ENCODE data around the gene STK32A.

Gene STK32A

DNA sequence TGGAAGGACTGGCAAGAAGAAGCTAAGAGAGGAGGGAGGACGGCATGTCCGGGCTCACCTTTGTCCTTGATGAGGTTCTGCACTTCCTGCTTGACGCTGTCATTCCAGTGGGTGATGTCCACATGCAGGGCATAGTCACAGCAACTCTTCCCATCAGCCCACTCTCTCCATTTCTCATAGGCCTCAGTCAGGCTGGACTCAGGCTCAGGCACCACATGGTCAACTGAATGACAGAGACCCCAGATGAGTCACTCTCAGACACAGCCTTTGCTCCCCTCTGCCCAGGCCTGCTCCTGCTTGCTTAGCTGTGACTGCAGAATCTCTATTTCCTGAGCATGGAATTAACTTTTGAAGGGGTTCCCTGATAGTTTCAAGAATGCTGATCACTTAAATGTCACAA is 180.8 kb downstream of the STK32A start:
- Histone ChIP-seq H3F3A (ENCODE audit: control insufficient read depth, insufficient read depth) (no peaks in the 10 kb centered on the region), H3K4me1 (ENCODE audit: control insufficient read depth, low read length) (no peaks in the 10 kb centered on the region), H4K20me1 (ENCODE audit: control insufficient read depth, insufficient read depth, low read depth, low read length) (no peaks in the 10 kb centered on the region), H3K4me2 (ENCODE audit: low read length) (no peak overlapping the region), H3K79me2 (ENCODE audit: control insufficient read depth, low read length) (no peaks in the 10 kb centered on the region), H3K4me3 (ENCODE audit: low read length) (no peak overlapping the region), H3K27ac (ENCODE audit: low read depth, low read length) (no peak overlapping the region), H3K9me2 (replicated peaks; ENCODE audit: control insufficient read depth, low read length) (no peaks in the 10 kb centered on the region), H3K9me3 (ENCODE audit: control insufficient read depth, insufficient read depth, low read length) (no peaks in the 10 kb centered on the region), H3K27me3 (ENCODE audit: control insufficient read depth, low read length) (no peaks in the 10 kb centered on the region), H3K36me3 (ENCODE audit: control insufficient read depth, low read length) (no peaks in the 10 kb centered on the region)
- TF ChIP-seq EZH2phosphoT487 (IDR thresholded peaks at IDR 0.05; ENCODE audit: borderline replicate concordance, low read length), result no peak
- TF ChIP-seq, protein P1, sequence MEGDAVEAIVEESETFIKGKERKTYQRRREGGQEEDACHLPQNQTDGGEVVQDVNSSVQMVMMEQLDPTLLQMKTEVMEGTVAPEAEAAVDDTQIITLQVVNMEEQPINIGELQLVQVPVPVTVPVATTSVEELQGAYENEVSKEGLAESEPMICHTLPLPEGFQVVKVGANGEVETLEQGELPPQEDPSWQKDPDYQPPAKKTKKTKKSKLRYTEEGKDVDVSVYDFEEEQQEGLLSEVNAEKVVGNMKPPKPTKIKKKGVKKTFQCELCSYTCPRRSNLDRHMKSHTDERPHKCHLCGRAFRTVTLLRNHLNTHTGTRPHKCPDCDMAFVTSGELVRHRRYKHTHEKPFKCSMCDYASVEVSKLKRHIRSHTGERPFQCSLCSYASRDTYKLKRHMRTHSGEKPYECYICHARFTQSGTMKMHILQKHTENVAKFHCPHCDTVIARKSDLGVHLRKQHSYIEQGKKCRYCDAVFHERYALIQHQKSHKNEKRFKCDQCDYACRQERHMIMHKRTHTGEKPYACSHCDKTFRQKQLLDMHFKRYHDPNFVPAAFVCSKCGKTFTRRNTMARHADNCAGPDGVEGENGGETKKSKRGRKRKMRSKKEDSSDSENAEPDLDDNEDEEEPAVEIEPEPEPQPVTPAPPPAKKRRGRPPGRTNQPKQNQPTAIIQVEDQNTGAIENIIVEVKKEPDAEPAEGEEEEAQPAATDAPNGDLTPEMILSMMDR (IDR thresholded peaks at IDR 0.05; ENCODE audit: low read depth, low read length, poor library complexity, severe bottlenecking), result no peak

DNA sequence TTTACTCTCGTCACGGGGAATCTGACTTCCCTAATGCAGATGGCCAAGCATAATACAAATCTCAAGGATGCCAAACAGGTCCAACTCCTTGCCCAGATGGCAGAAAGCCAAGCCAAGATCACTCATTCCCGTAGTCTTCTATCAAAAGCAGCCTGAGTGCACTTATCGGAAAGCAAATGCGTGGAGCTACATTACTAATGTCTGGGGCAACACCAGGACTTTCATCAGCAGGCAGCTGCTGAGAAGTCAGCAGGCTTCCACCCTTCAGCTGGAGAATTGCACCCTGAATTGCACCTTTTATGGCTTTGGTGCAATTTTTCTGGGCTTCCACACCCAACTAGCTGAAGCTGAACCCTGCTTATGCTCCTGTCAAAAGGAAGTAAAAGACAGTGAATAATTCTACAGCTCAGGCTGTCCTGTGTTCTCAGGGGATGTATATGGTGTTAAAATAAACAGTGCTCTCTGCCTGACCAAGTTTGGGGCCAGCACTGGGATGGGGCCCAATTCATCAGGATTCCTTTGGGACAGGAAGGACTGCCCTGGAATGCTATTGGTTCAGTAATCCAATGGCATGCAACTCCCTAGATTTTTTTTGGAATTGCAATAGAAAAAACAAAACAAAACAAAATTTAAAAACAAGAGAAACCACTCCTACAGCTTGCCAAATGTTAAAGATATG is 182.4 kb downstream of the STK32A start:
- no peaks in the 10 kb centered on the region for H4K20me1 ChIP-seq (ENCODE audit: control insufficient read depth, insufficient read depth, low read depth, low read length)
- no peak for TF ChIP-seq EZH2phosphoT487 (IDR thresholded peaks at IDR 0.05; ENCODE audit: borderline replicate concordance, low read length)
- TF ChIP-seq, protein P1 (IDR thresholded peaks at IDR 0.05; ENCODE audit: low read depth, low read length, poor library complexity, severe bottlenecking), result no peak
- no peaks in the 10 kb centered on the region for H3K4me1 ChIP-seq (ENCODE audit: control insufficient read depth, low read length)
- H3K27ac ChIP-seq (ENCODE audit: low read depth, low read length), result no peak overlapping the region
- H3K9me3 ChIP-seq (ENCODE audit: control insufficient read depth, insufficient read depth, low read length), result no peaks in the 10 kb centered on the region
- no peaks in the 10 kb centered on the region for H3K79me2 ChIP-seq (ENCODE audit: control insufficient read depth, low read length)
- H3F3A ChIP-seq (ENCODE audit: control insufficient read depth, insufficient read depth), result no peaks in the 10 kb centered on the region
- H3K4me3 ChIP-seq (ENCODE audit: low read length), result no peak overlapping the region
- H3K4me2 ChIP-seq (ENCODE audit: low read length), result no peak overlapping the region
- no peaks in the 10 kb centered on the region for H3K27me3 ChIP-seq (ENCODE audit: control insufficient read depth, low read length)
- H3K36me3 ChIP-seq (ENCODE audit: control insufficient read depth, low read length), result no peaks in the 10 kb centered on the region
- H3K9me2 ChIP-seq (replicated peaks; ENCODE audit: control insufficient read depth, low read length), result no peaks in the 10 kb centered on the region

GRCh38 chr5:147418613-147419012 is 183.8 kb downstream of the STK32A start:
- H3K9me2 ChIP-seq (replicated peaks; ENCODE audit: control insufficient read depth, low read length), result no peaks in the 10 kb centered on the region
- no peak overlapping the region for H3K4me2 ChIP-seq (ENCODE audit: low read length)
- no peaks in the 10 kb centered on the region for H3K4me1 ChIP-seq (ENCODE audit: control insufficient read depth, low read length)
- H3K79me2 ChIP-seq (ENCODE audit: control insufficient read depth, low read length), result no peaks in the 10 kb centered on the region
- H3K36me3 ChIP-seq (ENCODE audit: control insufficient read depth, low read length), result no peaks in the 10 kb centered on the region
- TF ChIP-seq EZH2phosphoT487 (IDR thresholded peaks at IDR 0.05; ENCODE audit: borderline replicate concordance, low read length), result no peak
- TF ChIP-seq, protein P1 (IDR thresholded peaks at IDR 0.05; ENCODE audit: low read depth, low read length, poor library complexity, severe bottlenecking), result no peak
- H3K9me3 ChIP-seq (ENCODE audit: control insufficient read depth, insufficient read depth, low read length), result no peaks in the 10 kb centered on the region
- no peaks in the 10 kb centered on the region for H3F3A ChIP-seq (ENCODE audit: control insufficient read depth, insufficient read depth)
- no peak overlapping the region for H3K4me3 ChIP-seq (ENCODE audit: low read length)
- H4K20me1 ChIP-seq (ENCODE audit: control insufficient read depth, insufficient read depth, low read depth, low read length), result no peaks in the 10 kb centered on the region
- H3K27ac ChIP-seq (ENCODE audit: low read depth, low read length), result no peak overlapping the region
- no peaks in the 10 kb centered on the region for H3K27me3 ChIP-seq (ENCODE audit: control insufficient read depth, low read length)

All from DOHH2 (cell line).